ENCODE results near the gene CIB4. TPM values are rescaled to one million over a fixed set of nuclear protein-coding genes. Genes with fewer than 3 reads are reported as not detected.

Gene CIB4
- total RNA-seq, 1 experiment from 2014 or later: not detected

GRCh38 chr2:26619521-26619951 is 21.6 kb downstream of the CIB4 start:
- peaks cover 35% of the 10 kb centered on the region for H3K27me3 Mint-ChIP-seq (ENCODE audit: low read depth)
- ChIA-PET CTCF (no interaction called here), POLR2A (no interaction called here)
- H3K4me3 Mint-ChIP-seq: no peak overlapping the region
- no peaks in the 10 kb centered on the region for H3K36me3 Mint-ChIP-seq
- peaks cover 16% of the 10 kb centered on the region for H3K4me1 Mint-ChIP-seq
- DNase-seq (ENCODE audit: low spot score) (no peak), ATAC-seq (no peak)
- no peak overlapping the region for H3K27ac Mint-ChIP-seq
- no peaks in the 10 kb centered on the region for H3K9me3 Mint-ChIP-seq
- no peak for TF ChIP-seq ZNF423 (CRISPR knock-in tag; IDR thresholded peaks at IDR 0.05)
- TF ChIP-seq ZNF138 (CRISPR knock-in tag; conservative IDR thresholded peaks at IDR 0.05): no peak
- TF ChIP-seq SMAD3 (CRISPR knock-in tag; IDR thresholded peaks at IDR 0.05; ENCODE audit: borderline replicate concordance): no peak
- no peak for TF ChIP-seq ZNF121 (CRISPR knock-in tag; IDR thresholded peaks at IDR 0.05)
- TF ChIP-seq ZNF396 (CRISPR knock-in tag; IDR thresholded peaks at IDR 0.05; ENCODE audit: borderline replicate concordance): no peak
- no peak for TF ChIP-seq ELF4 (CRISPR knock-in tag; IDR thresholded peaks at IDR 0.05; ENCODE audit: low read depth)

- ChIA-PET CTCF (no interaction called here), POLR2A (no interaction called here)
- H3K4me3 Mint-ChIP-seq: no peak overlapping the region
- ATAC-seq (no peak), DNase-seq (ENCODE audit: low spot score) (no peak)
- TF ChIP-seq TP53 (CRISPR knock-in tag; IDR thresholded peaks at IDR 0.05): no peak
- no peak for TF ChIP-seq HMGA2 (CRISPR knock-in tag; IDR thresholded peaks at IDR 0.05)
- TF ChIP-seq JUN (CRISPR knock-in tag; IDR thresholded peaks at IDR 0.05): no peak
- no peak for TF ChIP-seq NR3C1 (CRISPR knock-in tag; conservative IDR thresholded peaks at IDR 0.05; ENCODE audit: low read depth)
- H3K36me3 Mint-ChIP-seq: no peaks in the 10 kb centered on the region
- no peaks in the 10 kb centered on the region for H3K9me3 Mint-ChIP-seq
- no peak overlapping the region for H3K27ac Mint-ChIP-seq
- H3K4me1 Mint-ChIP-seq: peaks cover 16% of the 10 kb centered on the region
- peaks cover 35% of the 10 kb centered on the region for H3K27me3 Mint-ChIP-seq (ENCODE audit: low read depth)
Measured at GRCh38 chr2:26619096-26619495, 22.1 kb downstream of the CIB4 start.

- TF ChIP-seq SMAD4 (CRISPR knock-in tag; IDR thresholded peaks at IDR 0.05) (no peak), AFF4 (CRISPR knock-in tag; IDR thresholded peaks at IDR 0.05; ENCODE audit: borderline replicate concordance) (no peak), HMGXB4 (CRISPR knock-in tag; IDR thresholded peaks at IDR 0.05) (no peak)
- no peak for ATAC-seq
- Mint-ChIP-seq H3K4me1 (peaks cover 15% of the 10 kb centered on the region), H3K27ac (no peak overlapping the region), H3K27me3 (ENCODE audit: low read depth) (peaks cover 35% of the 10 kb centered on the region), H3K4me3 (no peak overlapping the region), H3K9me3 (no peaks in the 10 kb centered on the region), H3K36me3 (no peaks in the 10 kb centered on the region)
- no peak for DNase-seq (ENCODE audit: low spot score)
- POLR2A ChIA-PET: no interaction called here
- CTCF ChIA-PET: no interaction called here
Measured at GRCh38 chr2:26618611-26619010, 22.6 kb downstream of the CIB4 start.

- ATAC-seq: no peak
- CTCF ChIA-PET: no interaction called here
- H3K27ac Mint-ChIP-seq: no peak overlapping the region
- POLR2A ChIA-PET: no interaction called here
- DNase-seq (ENCODE audit: low spot score): no peak
- H3K27me3 Mint-ChIP-seq (ENCODE audit: low read depth): peaks cover 35% of the 10 kb centered on the region
- H3K4me1 Mint-ChIP-seq: peaks cover 24% of the 10 kb centered on the region
- no peaks in the 10 kb centered on the region for H3K9me3 Mint-ChIP-seq
- no peak overlapping the region for H3K4me3 Mint-ChIP-seq
- no peaks in the 10 kb centered on the region for H3K36me3 Mint-ChIP-seq
- TF ChIP-seq PREB (CRISPR knock-in tag; IDR thresholded peaks at IDR 0.05; ENCODE audit: borderline replicate concordance) (no peak), AR (CRISPR knock-in tag; IDR thresholded peaks at IDR 0.05) (no peak), OVOL2 (CRISPR knock-in tag; IDR thresholded peaks at IDR 0.05; ENCODE audit: borderline replicate concordance) (no peak), SMAD3 (CRISPR knock-in tag; IDR thresholded peaks at IDR 0.05; ENCODE audit: borderline replicate concordance) (no peak), FOXK1 (CRISPR knock-in tag; IDR thresholded peaks at IDR 0.05) (no peak), ZNF425 (CRISPR knock-in tag; conservative IDR thresholded peaks at IDR 0.05) (no peak)
Measured at GRCh38 chr2:26617588-26618083, 23.5 kb downstream of the CIB4 start.

All from WTC11 (cell line).